RWPE1 (cell line): Measurements from ENCODE around the gene WDR81.
"Not testable (repeated sequence)": the region's sequence is repeated elsewhere in the genome, so short reads cannot be mapped to it uniquely, and the experiment has no call there.

ENCODE experiments used
- CTCF ChIA-PET: fragments of 350-600 bp; sonication (Branson Sonifier 250); formaldehyde crosslinking; extraction: SDS; loops from one replicate; lab custom pipeline; 2021; lab: Yijun Ruan, JAX
- POLR2A ChIA-PET: fragments of 400-600 bp; formaldehyde crosslinking; extraction: SDS; loops from one replicate; lab custom pipeline; 2020; ENCODE audit warnings: antibody characterized with exemption; ENCODE audit not compliant: low non-redundant PET; lab: Yijun Ruan, JAX
- DNase-seq: peaks from one replicate; pipeline ENCODE4 v3.0.0; 2012; ENCODE audit warnings: low spot score
- H3K27ac ChIP-seq: fragments of 450-650 bp; 2 replicates; pipeline ENCODE4 v1.5.1; 2017
- CTCF ChIP-seq: fragments of 450-650 bp; conservative IDR thresholded peaks from 2 replicates; pipeline ENCODE4 v1.5.1; 2017; ENCODE audit warnings: low read depth, mild to moderate bottlenecking

The WDR81 gene

GRCh38 chr17:1716076-1716911, 8.2 kb upstream of the WDR81 start:
- POLR2A ChIA-PET = interaction anchor here (0.5 to 2.2 kb wide), 4 partner anchors 32 to 190 kb away, joined by 3 to 7 read pairs (median 4); partner anchors contain the start of genes PRPF8, RPA1 and SMYD4
- peak; percentile 100 for DNase-seq
- CTCF ChIA-PET = interaction anchor here (1.0 kb wide), 1 partner anchor 149 kb away, joined by 3 read pairs; no protein-coding TSS in a partner anchor
- no peak for TF ChIP-seq CTCF
- H3K27ac ChIP-seq = peak overlapping the region; percentile 99

- ChIA-PET POLR2A (interaction anchor here (0.5 to 2.2 kb wide), 6 partner anchors 11 to 112 kb away, joined by 3 to 8 read pairs (median 4); partner anchors contain the start of genes PRPF8, RPA1 and SMYD4), CTCF (interaction anchor here (0.6 to 1.0 kb wide), 2 partner anchors 148 to 309 kb away, joined by 3 read pairs; no protein-coding TSS in a partner anchor)
- DNase-seq = peak; percentile 98
- no peak for TF ChIP-seq CTCF
- peak overlapping the region; percentile 99 for H3K27ac ChIP-seq
Measured at GRCh38 chr17:1716912-1717695, 7.4 kb upstream of the WDR81 start.

GRCh38 chr17:1718362-1719165, 5.9 kb upstream of the WDR81 start:
- peak overlapping the region; percentile 99 for H3K27ac ChIP-seq
- DNase-seq = no peak
- POLR2A ChIA-PET = interaction anchor here (0.7 kb wide), 1 partner anchor 50 kb away, joined by 7 read pairs; no protein-coding TSS in a partner anchor
- CTCF ChIA-PET = interaction anchor here (0.6 kb wide), 1 partner anchor 551 kb away, joined by 3 read pairs; no protein-coding TSS in a partner anchor
- TF ChIP-seq CTCF = no peak

- peak overlapping the region; percentile 99 for H3K27ac ChIP-seq
- TF ChIP-seq CTCF = peak; percentile 97
- ChIA-PET POLR2A (no interaction called here), CTCF (interaction anchor here (0.6 to 1.6 kb wide), 10 partner anchors 10 to 305 kb away, joined by 3 to 7 read pairs (median 4); no protein-coding TSS in a partner anchor)
- DNase-seq = no peak
Measured at GRCh38 chr17:1720856-1721386, 3.6 kb upstream of the WDR81 start.

- POLR2A ChIA-PET, DNase-seq: not testable (repeated sequence)
- peak overlapping the region; percentile 99 for H3K27ac ChIP-seq
- CTCF ChIA-PET = interaction anchor here (1.2 to 1.6 kb wide), 2 partner anchors 48 to 62 kb away, joined by 3 to 6 read pairs; no protein-coding TSS in a partner anchor
Measured at GRCh38 chr17:1722022-1722421, 2.5 kb upstream of the WDR81 start.

- CTCF ChIA-PET = no interaction called here
- H3K27ac ChIP-seq = peak overlapping the region; percentile 99
- peak; percentile 29 for TF ChIP-seq CTCF
- POLR2A ChIA-PET = no interaction called here
- peak; percentile 38 for DNase-seq
Measured at GRCh38 chr17:1724869-1725641, 551 bp downstream of the WDR81 start.
